MM.1S (cell line): ENCODE data around the gene CTSH.

ENCODE experiments used
- CTCF ChIP-seq: fragments of 300-600 bp; sonication (generic); IDR thresholded peaks from 2 replicates; pipeline ENCODE4 v1.5.1; 2016; ENCODE audit warnings: antibody characterized with exemption, low read length, mixed read lengths
- EZH2 ChIP-seq: fragments of 300-600 bp; sonication (generic); optimal IDR thresholded peaks from 2 replicates; pipeline ENCODE3; 2017; ENCODE audit warnings: low read depth, mild to moderate bottlenecking, antibody characterized with exemption, low read length, mixed read lengths
- EZH2phosphoT487 ChIP-seq: fragments of 300-600 bp; sonication (generic); IDR thresholded peaks from 2 replicates; pipeline ENCODE4 v1.6.1; 2018; ENCODE audit warnings: antibody characterized with exemption, low read length

- no peak for TF ChIP-seq CTCF
- no peak for TF ChIP-seq EZH2
- TF ChIP-seq EZH2phosphoT487, result no peak
Observed at GRCh38 chr15:78985859-78986475, 41.1 kb upstream of the CTSH start.
